Natural killer cell (primary cell): ENCODE results near the gene PALLD. TPM values are rescaled to one million over a fixed set of nuclear protein-coding genes. Genes with fewer than 3 reads are reported as not detected.

Experiments used
- ATAC-seq, 3 donors: fragments of 150-1000 bp in 2 of 3; fragments of 200-7000 bp in 1 of 3; cut with Tn5 transposase; 1 replicate in 1 of 3; 2 replicates in 2 of 3; pipeline ENCODE4 v1.10.0; 2021; ENCODE audit warnings: mild to moderate bottlenecking in 2 of 3, moderate library complexity in 2 of 3
- DNase-seq, 2 donors: peaks; one replicate each; pipeline versions ENCODE4 v3.0.0 to v3.0.0-alpha.2; 2013 to 2021; ENCODE audit warnings: mixed read lengths in 1 of 2
- H3K27ac ChIP-seq: one replicate; pipeline ENCODE4 v1.5.1; 2013; ENCODE audit warnings: mild to moderate bottlenecking, low read length
- H3K27me3 ChIP-seq: one replicate; pipeline ENCODE4 v1.6.1; 2013; ENCODE audit warnings: low read length; ENCODE audit not compliant: control insufficient read depth, insufficient read depth
- H3K36me3 ChIP-seq: one replicate; pipeline ENCODE4 v1.6.1; 2013; ENCODE audit warnings: low read length; ENCODE audit not compliant: control insufficient read depth, insufficient read depth
- H3K4me1 ChIP-seq: one replicate; pipeline ENCODE4 v1.6.1; 2013; ENCODE audit warnings: low read length; ENCODE audit not compliant: control insufficient read depth, insufficient read depth
- H3K4me3 ChIP-seq: one replicate; pipeline ENCODE4 v1.5.1; 2013; ENCODE audit warnings: low read length
- H3K9me3 ChIP-seq: one replicate; pipeline ENCODE4 v1.6.1; 2013; ENCODE audit warnings: low read length; ENCODE audit not compliant: control insufficient read depth, insufficient read depth
- H3K27ac Mint-ChIP-seq, 2 donors: one replicate each; pipeline ENCODE4 v1.8.0; 2022; ENCODE audit warnings: mild to moderate bottlenecking in 2 of 2, mixed read lengths in 2 of 2, moderate library complexity in 1 of 2
- H3K27me3 Mint-ChIP-seq, 2 donors: one replicate each; pipeline ENCODE4 v1.8.0; 2022; ENCODE audit warnings: low read depth in 2 of 2, mixed read lengths in 2 of 2
- H3K36me3 Mint-ChIP-seq: one replicate; pipeline ENCODE4 v1.8.0; 2022; ENCODE audit warnings: mixed read lengths
- H3K4me1 Mint-ChIP-seq, 2 donors: one replicate each; pipeline ENCODE4 v1.8.0; 2022; ENCODE audit warnings: mixed read lengths in 2 of 2
- H3K4me3 Mint-ChIP-seq: one replicate; pipeline ENCODE4 v1.8.0; 2022; ENCODE audit warnings: mild to moderate bottlenecking, moderate library complexity, mixed read lengths
- H3K9me3 Mint-ChIP-seq, 2 donors: one replicate each; pipeline ENCODE4 v1.8.0; 2022; ENCODE audit warnings: mixed read lengths in 2 of 2
- CTCF ChIP-seq: fragments of 200-600 bp; IDR thresholded peaks from one replicate; pipeline ENCODE4 v1.8.0; 2022; ENCODE audit warnings: antibody characterized with exemption
- WGBS: methylation state at CpG from one replicate; pipeline ENCODE4 v1.1.7; 2013; ENCODE audit warnings: missing lambda C conversion rate; ENCODE audit not compliant: insufficient coverage; 5-methylcytosine and 5-hydroxymethylcytosine counted together
- intact Hi-C: fragments of 100-400 bp; cut with micrococcal nuclease; formaldehyde crosslinking; loops from one replicate; pipeline ENCODE4 v1.14.2; 2022
- total RNA-seq, 4 donors: library from RNA; stranded (reverse); fragments of 120-200 nt in 1 of 4; gene quantifications; one replicate each; pipeline versions ENCODE4 v1.2.3 to v1.2.4, GENCODE V29; 2013 to 2022

Gene PALLD
- total RNA-seq, 3 donors from 2014 or later (not counting 1 experiment from before 2014, with no cell fraction given) = 15.1 to 25.4 (median 22.8) TPM

DNA sequence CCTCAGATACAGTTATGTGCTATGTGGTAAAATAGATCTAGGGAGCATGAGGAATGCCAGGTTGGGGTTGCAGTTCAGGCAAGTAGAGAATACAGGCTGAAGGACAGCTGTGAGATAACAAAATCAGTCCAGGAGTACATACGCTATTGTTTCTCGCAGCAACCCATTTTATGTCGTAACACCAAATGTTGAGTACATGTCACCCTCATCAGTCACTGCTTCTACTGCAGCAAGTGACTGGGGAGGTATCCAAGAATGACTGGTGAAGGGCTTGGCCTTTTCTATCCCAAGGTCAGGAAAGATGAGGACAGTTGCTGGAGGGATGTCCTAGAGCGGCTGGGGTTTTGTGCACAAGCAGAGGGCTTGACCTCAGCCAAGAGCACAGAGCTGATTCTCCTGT, 341.1 kb downstream of the PALLD start:
- 98% methylated on average over 4 of the region's 4 CpGs for WGBS
- Histone ChIP-seq H3K27me3 (peaks cover 7% of the 10 kb centered on the region), H3K36me3 (no peaks in the 10 kb centered on the region), H3K4me3 (no peak overlapping the region), H3K4me1 (peaks cover 4% of the 10 kb centered on the region), H3K9me3 (no peaks in the 10 kb centered on the region), H3K27ac (no peak overlapping the region)
- intact Hi-C loops = loop anchor here (10.0 kb wide), 1 partner anchor 177 kb away; the partner anchor contains the start of gene CBR4
- ATAC-seq = no peak
- Mint-ChIP-seq H3K27ac (no peak overlapping the region), H3K27me3 (peaks cover 28 to 69% of the 10 kb centered on the region in 2 donors), H3K4me1 (peaks cover 0 to 17% of the 10 kb centered on the region in 2 donors), H3K36me3 (no peaks in the 10 kb centered on the region), H3K4me3 (no peak overlapping the region), H3K9me3 (no peaks in the 10 kb centered on the region)
- no peak for TF ChIP-seq CTCF
- DNase-seq = no peak

GRCh38 chr4:168839758-168840391, 343.0 kb downstream of the PALLD start:
- H3K27me3 Mint-ChIP-seq = peaks cover 23 to 61% of the 10 kb centered on the region in 2 donors
- Histone ChIP-seq H3K4me1 (no peaks in the 10 kb centered on the region), H3K4me3 (no peak overlapping the region), H3K27me3 (no peaks in the 10 kb centered on the region), H3K27ac (no peak overlapping the region), H3K36me3 (no peaks in the 10 kb centered on the region), H3K9me3 (no peaks in the 10 kb centered on the region)
- H3K27ac Mint-ChIP-seq = no peak overlapping the region
- H3K36me3 Mint-ChIP-seq = no peaks in the 10 kb centered on the region
- DNase-seq = no peak
- H3K4me3 Mint-ChIP-seq = no peak overlapping the region
- no peak for ATAC-seq
- no peaks in the 10 kb centered on the region for H3K9me3 Mint-ChIP-seq
- WGBS = 67% methylated on average over 3 of the region's 3 CpGs
- peaks cover 0 to 8% of the 10 kb centered on the region in 2 donors for H3K4me1 Mint-ChIP-seq
- no peak for TF ChIP-seq CTCF
- intact Hi-C loops = loop anchor here (10.0 kb wide), 1 partner anchor 175 kb away; the partner anchor contains the start of gene CBR4

- H3K36me3 ChIP-seq = no peaks in the 10 kb centered on the region
- no peaks in the 10 kb centered on the region for H3K4me1 ChIP-seq
- intact Hi-C loops = no loop called here
- H3K4me3 ChIP-seq = no peak overlapping the region
- H3K27me3 Mint-ChIP-seq = peaks cover 22 to 60% of the 10 kb centered on the region in 2 donors
- H3K27ac Mint-ChIP-seq = no peak overlapping the region
- no peaks in the 10 kb centered on the region for H3K9me3 Mint-ChIP-seq
- H3K4me1 Mint-ChIP-seq = peaks cover 0 to 8% of the 10 kb centered on the region in 2 donors
- no peaks in the 10 kb centered on the region for H3K27me3 ChIP-seq
- H3K4me3 Mint-ChIP-seq = no peak overlapping the region
- 85% methylated on average over 4 of the region's 4 CpGs for WGBS
- no peak for TF ChIP-seq CTCF
- no peaks in the 10 kb centered on the region for H3K36me3 Mint-ChIP-seq
- H3K27ac ChIP-seq = no peak overlapping the region
- no peak for ATAC-seq
- H3K9me3 ChIP-seq = no peaks in the 10 kb centered on the region
- DNase-seq = no peak
Observed at GRCh38 chr4:168840392-168840763, 343.5 kb downstream of the PALLD start.
